T-helper 1 cell treated with Interleukin-12 subunit alpha and Interleukin-12 subunit beta and Interleukin-4 antibody, amounts not matched to agents 30 μg/mL and 1 μg/mL, for 36 hours (primary cell): ENCODE data around the gene IL10RB.

Source experiments
- H3K27ac Mint-ChIP-seq: one replicate; pipeline ENCODE4 v1.8.0; 2021; ENCODE audit warnings: mild to moderate bottlenecking, mixed read lengths
- H3K27me3 Mint-ChIP-seq: one replicate; pipeline ENCODE4 v1.8.0; 2021; ENCODE audit warnings: low read depth, mixed read lengths
- H3K36me3 Mint-ChIP-seq: one replicate; pipeline ENCODE4 v1.8.0; 2021; ENCODE audit warnings: low read depth, mixed read lengths
- H3K4me1 Mint-ChIP-seq: one replicate; pipeline ENCODE4 v1.8.0; 2021; ENCODE audit warnings: low read depth, mixed read lengths
- H3K4me3 Mint-ChIP-seq: one replicate; pipeline ENCODE4 v1.8.0; 2021; ENCODE audit warnings: mild to moderate bottlenecking, moderate library complexity, mixed read lengths
- H3K9me3 Mint-ChIP-seq: one replicate; pipeline ENCODE4 v1.8.0; 2021; ENCODE audit warnings: mixed read lengths

Gene IL10RB

GRCh38 chr21:33292724-33293123 lies 26.6 kb downstream of the IL10RB start:
- Mint-ChIP-seq H3K36me3 (peaks cover 39% of the 10 kb centered on the region), H3K4me3 (no peak overlapping the region), H3K27me3 (no peaks in the 10 kb centered on the region), H3K9me3 (no peaks in the 10 kb centered on the region), H3K27ac (no peak overlapping the region), H3K4me1 (peaks cover 5% of the 10 kb centered on the region)

DNA sequence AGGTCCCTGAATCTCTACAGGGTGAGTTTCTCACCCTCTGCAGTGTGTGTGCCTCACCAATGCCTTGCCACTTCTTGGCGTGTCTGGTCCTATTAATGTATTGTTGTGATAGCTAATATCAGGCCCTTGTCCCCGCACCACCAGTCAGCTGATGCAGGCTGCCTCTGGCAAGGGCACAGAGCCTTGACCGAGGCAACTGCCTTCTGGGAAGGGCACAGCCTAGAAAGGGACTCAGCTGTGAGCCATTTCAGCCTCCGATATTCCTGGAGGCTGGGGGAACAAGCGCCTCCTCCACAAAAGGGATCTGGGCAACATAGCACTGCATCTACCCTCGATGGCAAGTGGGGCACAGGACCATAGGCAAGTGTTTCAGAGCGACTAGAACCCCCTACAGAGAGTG lies 27.0 kb downstream of the IL10RB start:
- Mint-ChIP-seq H3K36me3 (peaks cover 41% of the 10 kb centered on the region), H3K4me1 (peaks cover 6% of the 10 kb centered on the region)

DNA sequence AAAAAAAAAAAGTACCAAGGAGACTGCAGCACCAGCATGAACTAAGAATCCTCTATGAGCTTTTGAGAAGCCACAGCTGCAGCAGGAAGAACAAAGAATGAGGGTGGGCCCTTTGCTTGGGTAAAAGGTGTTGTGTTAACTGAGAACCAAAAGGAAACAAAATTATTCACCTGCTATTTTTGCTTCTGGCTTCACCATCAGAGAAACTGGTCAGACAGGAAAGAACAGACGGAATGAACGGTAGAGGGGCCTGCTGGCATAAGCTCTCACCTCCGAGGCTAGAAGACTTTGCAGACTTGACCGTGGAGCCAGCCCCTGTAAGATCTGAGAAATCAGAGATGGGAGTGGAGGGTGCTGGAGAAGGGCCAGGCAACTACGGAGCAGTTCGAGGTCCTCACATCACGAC lies 27.6 kb downstream of the IL10RB start:
- Mint-ChIP-seq H3K36me3 (peaks cover 36% of the 10 kb centered on the region), H3K27ac (no peak overlapping the region), H3K4me1 (peaks cover 9% of the 10 kb centered on the region), H3K9me3 (no peaks in the 10 kb centered on the region), H3K4me3 (no peak overlapping the region), H3K27me3 (no peaks in the 10 kb centered on the region)

More for the DNA sequence above, 27.0 kb downstream of the IL10RB start:
- Mint-ChIP-seq H3K9me3 (no peaks in the 10 kb centered on the region), H3K27me3 (no peaks in the 10 kb centered on the region), H3K27ac (no peak overlapping the region), H3K4me3 (no peak overlapping the region)

- Mint-ChIP-seq H3K27ac (no peak overlapping the region), H3K9me3 (no peaks in the 10 kb centered on the region), H3K27me3 (no peaks in the 10 kb centered on the region), H3K36me3 (peaks cover 34% of the 10 kb centered on the region), H3K4me3 (no peak overlapping the region), H3K4me1 (peaks cover 26% of the 10 kb centered on the region)
These were observed 30.0 kb downstream of the IL10RB start for GRCh38 chr21:33296156-33296555.

DNA sequence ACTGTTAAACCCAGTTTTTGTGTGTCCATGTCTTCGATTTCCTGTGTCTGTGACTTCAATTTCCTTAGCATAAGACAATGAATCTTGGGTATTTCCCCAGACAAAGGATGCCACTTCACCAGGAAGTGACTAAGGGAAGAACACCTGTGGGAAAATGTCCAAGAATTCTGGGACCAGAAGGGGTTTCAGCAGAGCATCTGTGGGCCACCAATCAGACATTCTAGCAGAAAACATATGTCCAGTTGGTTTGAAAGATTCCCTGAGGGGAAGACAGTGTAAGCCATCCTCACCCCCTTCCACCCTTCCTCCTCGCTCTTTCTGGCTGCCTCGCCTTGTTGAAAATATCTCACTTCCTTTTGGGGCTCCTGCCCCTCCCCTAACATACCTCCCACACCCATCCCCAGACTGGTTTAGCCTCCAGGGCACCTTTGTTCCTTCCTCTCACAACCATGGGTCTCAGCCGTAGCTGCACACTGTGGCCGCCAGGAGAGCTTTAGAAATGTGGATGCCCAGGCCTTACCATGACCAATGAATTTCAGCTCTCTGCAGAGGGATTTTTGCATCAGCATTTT lies 33.1 kb downstream of the IL10RB start:
- Mint-ChIP-seq H3K4me1 (peaks cover 27% of the 10 kb centered on the region), H3K27me3 (no peaks in the 10 kb centered on the region), H3K27ac (peak overlapping the region; percentile 79), H3K36me3 (peaks cover 17% of the 10 kb centered on the region), H3K4me3 (peak overlapping the region; percentile 55), H3K9me3 (no peaks in the 10 kb centered on the region)

DNA sequence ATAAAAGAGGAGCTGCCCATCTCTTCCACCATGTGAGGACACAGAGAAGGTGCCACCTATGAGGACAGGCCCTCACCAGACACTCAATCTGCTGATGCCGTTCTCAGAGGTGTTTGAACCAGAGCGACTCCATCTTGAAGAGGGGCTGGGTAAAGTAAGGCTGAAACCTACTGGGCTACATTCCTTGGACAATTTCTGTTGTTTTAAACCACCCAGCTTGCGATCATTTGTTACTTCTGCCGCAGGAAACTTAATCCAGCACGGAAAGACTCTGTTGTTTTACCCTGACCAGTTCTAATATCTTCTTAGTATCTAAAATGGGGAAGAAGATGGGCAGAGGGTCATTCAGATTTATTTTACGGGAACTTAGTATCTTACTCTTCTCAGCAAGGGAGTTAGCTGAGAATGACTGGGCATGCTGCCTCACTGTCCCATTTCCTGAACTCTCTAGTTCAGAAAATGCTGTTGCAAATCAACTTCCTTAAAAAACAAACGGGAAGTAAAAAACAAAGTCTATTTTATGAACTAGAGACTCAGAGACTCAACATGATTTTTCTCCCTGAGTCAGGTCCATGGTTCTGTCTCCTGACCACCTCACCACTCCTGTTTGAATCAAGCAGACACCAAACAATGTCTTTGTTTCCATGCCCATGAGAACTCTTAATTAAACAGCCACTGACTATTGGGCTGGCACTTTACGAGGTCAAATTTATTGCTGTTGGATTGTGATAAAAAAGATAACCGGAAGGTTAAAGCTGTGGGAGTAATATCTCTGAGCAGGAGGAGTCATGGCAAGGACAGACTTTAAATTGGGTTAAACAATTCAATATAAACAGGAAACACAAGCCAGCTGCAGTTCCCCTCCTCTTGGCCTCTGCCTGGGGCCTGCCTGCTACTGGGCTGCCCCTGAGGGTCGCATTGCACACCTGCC lies 34.8 kb downstream of the IL10RB start:
- H3K36me3 Mint-ChIP-seq: peaks cover 12% of the 10 kb centered on the region
- H3K4me3 Mint-ChIP-seq: no peak overlapping the region
- peaks cover 27% of the 10 kb centered on the region for H3K4me1 Mint-ChIP-seq
- no peaks in the 10 kb centered on the region for H3K9me3 Mint-ChIP-seq
- no peaks in the 10 kb centered on the region for H3K27me3 Mint-ChIP-seq
- H3K27ac Mint-ChIP-seq: peak overlapping the region; percentile 6

- Mint-ChIP-seq H3K9me3 (no peaks in the 10 kb centered on the region), H3K27ac (peak overlapping the region; percentile 2), H3K36me3 (peaks cover 9% of the 10 kb centered on the region), H3K27me3 (no peaks in the 10 kb centered on the region), H3K4me1 (peaks cover 27% of the 10 kb centered on the region), H3K4me3 (no peak overlapping the region)
These were observed 35.5 kb downstream of the IL10RB start for GRCh38 chr21:33301632-33302002.

DNA sequence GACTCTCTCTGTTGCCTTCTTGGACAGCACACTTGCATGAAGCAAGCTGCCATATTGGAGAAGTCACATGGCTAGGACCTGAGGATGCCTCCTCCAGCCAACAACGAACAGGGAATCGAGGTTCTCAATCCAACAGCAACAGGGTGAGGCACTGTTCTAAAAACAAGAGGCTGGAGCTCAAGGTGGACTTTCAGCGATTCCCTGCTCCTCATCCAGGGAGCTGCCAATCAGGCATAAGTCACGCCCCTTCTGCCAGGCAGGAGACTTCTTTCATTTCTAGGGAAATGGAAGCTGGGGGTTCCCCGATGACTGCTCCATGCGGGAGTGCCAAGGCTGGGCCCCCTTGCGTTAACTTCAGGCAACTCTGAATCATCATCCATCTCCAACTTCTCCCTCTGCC lies 35.9 kb downstream of the IL10RB start:
- Mint-ChIP-seq H3K9me3 (no peaks in the 10 kb centered on the region), H3K4me3 (no peak overlapping the region), H3K27ac (no peak overlapping the region), H3K4me1 (peaks cover 27% of the 10 kb centered on the region), H3K27me3 (no peaks in the 10 kb centered on the region), H3K36me3 (peaks cover 8% of the 10 kb centered on the region)

DNA sequence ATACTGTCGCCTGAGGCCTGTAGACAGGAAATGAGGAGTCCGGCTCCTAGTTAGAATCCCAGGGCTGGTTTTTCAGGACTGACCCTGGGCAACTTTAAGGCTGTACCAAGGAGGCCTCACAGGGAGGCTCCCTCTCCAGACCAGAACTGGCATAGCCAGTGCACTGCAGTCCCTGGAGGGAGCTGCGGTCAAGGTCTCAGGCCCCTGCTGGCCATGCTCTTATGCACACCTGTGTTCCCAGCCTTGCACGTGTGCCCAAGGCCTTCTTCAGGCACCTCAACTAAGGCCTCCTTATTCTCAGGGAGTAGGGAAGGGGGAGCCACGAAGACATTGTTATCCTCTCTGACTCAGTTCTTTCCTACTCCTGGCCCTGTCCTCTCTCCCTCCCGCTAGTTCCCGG lies 36.6 kb downstream of the IL10RB start:
- H3K27ac Mint-ChIP-seq: no peak overlapping the region
- H3K4me3 Mint-ChIP-seq: no peak overlapping the region
- H3K4me1 Mint-ChIP-seq: peaks cover 27% of the 10 kb centered on the region
- H3K36me3 Mint-ChIP-seq: peaks cover 6% of the 10 kb centered on the region
- no peaks in the 10 kb centered on the region for H3K27me3 Mint-ChIP-seq
- H3K9me3 Mint-ChIP-seq: no peaks in the 10 kb centered on the region

GRCh38 chr21:33305344-33305671 lies 39.1 kb downstream of the IL10RB start:
- peaks cover 4% of the 10 kb centered on the region for H3K9me3 Mint-ChIP-seq
- H3K27ac Mint-ChIP-seq: no peak overlapping the region
- H3K36me3 Mint-ChIP-seq: peaks cover 2% of the 10 kb centered on the region
- no peak overlapping the region for H3K4me3 Mint-ChIP-seq
- peaks cover 2% of the 10 kb centered on the region for H3K27me3 Mint-ChIP-seq
- peaks cover 18% of the 10 kb centered on the region for H3K4me1 Mint-ChIP-seq

GRCh38 chr21:33305938-33306337 lies 39.8 kb downstream of the IL10RB start:
- H3K4me3 Mint-ChIP-seq: no peak overlapping the region
- H3K36me3 Mint-ChIP-seq: peaks cover 2% of the 10 kb centered on the region
- peaks cover 12% of the 10 kb centered on the region for H3K4me1 Mint-ChIP-seq
- peaks cover 5% of the 10 kb centered on the region for H3K27me3 Mint-ChIP-seq
- no peak overlapping the region for H3K27ac Mint-ChIP-seq
- H3K9me3 Mint-ChIP-seq: peaks cover 4% of the 10 kb centered on the region

- Mint-ChIP-seq H3K4me3 (no peak overlapping the region), H3K9me3 (peaks cover 8% of the 10 kb centered on the region), H3K4me1 (peaks cover 5% of the 10 kb centered on the region), H3K36me3 (peaks cover 2% of the 10 kb centered on the region), H3K27me3 (peaks cover 9% of the 10 kb centered on the region), H3K27ac (no peak overlapping the region)
These were observed 42.7 kb downstream of the IL10RB start for GRCh38 chr21:33308586-33309490.

GRCh38 chr21:33309778-33310177 lies 43.6 kb downstream of the IL10RB start:
- H3K4me1 Mint-ChIP-seq: peaks cover 5% of the 10 kb centered on the region
- no peak overlapping the region for H3K27ac Mint-ChIP-seq
- H3K4me3 Mint-ChIP-seq: no peak overlapping the region
- peaks cover 2% of the 10 kb centered on the region for H3K36me3 Mint-ChIP-seq
- peaks cover 15% of the 10 kb centered on the region for H3K27me3 Mint-ChIP-seq
- H3K9me3 Mint-ChIP-seq: peaks cover 8% of the 10 kb centered on the region

DNA sequence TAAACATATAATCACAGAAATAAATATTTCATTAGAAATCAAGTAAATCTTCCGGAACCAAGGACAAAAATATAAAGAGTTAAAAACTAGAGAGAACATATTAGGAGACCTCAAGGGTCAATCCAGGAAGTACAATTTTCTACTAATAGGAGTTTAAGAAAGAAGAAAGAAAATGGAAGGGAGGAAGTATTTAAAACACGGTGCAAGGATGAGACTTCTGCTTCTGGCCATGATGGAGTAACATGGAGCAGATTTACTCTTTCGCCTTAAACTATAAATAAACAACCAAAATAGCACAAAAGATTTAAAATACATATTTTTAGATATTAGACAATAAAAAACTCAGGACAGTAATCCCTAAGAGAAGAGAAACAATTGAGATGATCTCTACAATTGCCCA lies 46.0 kb downstream of the IL10RB start:
- peaks cover 23% of the 10 kb centered on the region for H3K27me3 Mint-ChIP-seq
- peaks cover 2% of the 10 kb centered on the region for H3K36me3 Mint-ChIP-seq
- H3K4me3 Mint-ChIP-seq: no peak overlapping the region
- H3K4me1 Mint-ChIP-seq: peaks cover 5% of the 10 kb centered on the region
- H3K27ac Mint-ChIP-seq: no peak overlapping the region
- peaks cover 8% of the 10 kb centered on the region for H3K9me3 Mint-ChIP-seq
